IPS-15b (cell line): ENCODE data around the gene MXD4.

Experiments
- H3K27me3 ChIP-seq: one replicate; pipeline ENCODE4 v1.6.1; 2013; ENCODE audit warnings: low read length; ENCODE audit not compliant: control insufficient read depth, insufficient read depth
- H3K36me3 ChIP-seq: one replicate; pipeline ENCODE4 v1.6.1; 2013; ENCODE audit warnings: low read length; ENCODE audit not compliant: control insufficient read depth, insufficient read depth
- H3K4me1 ChIP-seq: one replicate; pipeline ENCODE4 v1.6.1; 2013; ENCODE audit warnings: mild to moderate bottlenecking, low read length; ENCODE audit not compliant: control insufficient read depth, insufficient read depth
- H3K4me3 ChIP-seq: one replicate; pipeline ENCODE4 v1.5.1; 2013; ENCODE audit warnings: low read depth, low read length
- H3K9ac ChIP-seq: one replicate; pipeline ENCODE4 v1.6.1; 2013; ENCODE audit warnings: low read depth, mild to moderate bottlenecking, low read length
- H3K9me3 ChIP-seq: one replicate; pipeline ENCODE4 v1.6.1; 2013; ENCODE audit warnings: mild to moderate bottlenecking, low read length; ENCODE audit not compliant: control insufficient read depth, insufficient read depth

Gene MXD4, protein sequence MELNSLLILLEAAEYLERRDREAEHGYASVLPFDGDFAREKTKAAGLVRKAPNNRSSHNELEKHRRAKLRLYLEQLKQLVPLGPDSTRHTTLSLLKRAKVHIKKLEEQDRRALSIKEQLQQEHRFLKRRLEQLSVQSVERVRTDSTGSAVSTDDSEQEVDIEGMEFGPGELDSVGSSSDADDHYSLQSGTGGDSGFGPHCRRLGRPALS

DNA sequence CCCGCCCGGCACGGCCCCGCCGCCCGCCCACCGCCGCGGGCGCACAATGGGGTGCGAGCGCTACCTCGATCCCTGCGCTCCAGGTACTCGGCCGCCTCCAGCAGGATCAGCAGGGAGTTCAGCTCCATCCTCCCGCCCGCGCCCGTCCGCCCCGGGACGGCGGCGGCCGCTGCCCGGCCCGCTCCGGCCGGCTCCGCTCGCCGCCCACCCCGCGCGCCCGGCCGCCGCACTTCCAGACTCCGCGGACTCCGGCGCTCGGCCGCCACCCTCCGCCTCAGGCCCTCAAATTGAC lies at the start of gene MXD4:
Gene MXD4 (minus strand): TSS at position 257 of the 292 bp plus-strand sequence. CDS start 129 bp downstream, at position 128.
- H3K36me3 ChIP-seq: peaks cover 11% of the 10 kb centered on the region
- peak within 1 kb of the TSS; percentile 60 for H3K9ac ChIP-seq
- no peaks in the 10 kb centered on the region for H3K9me3 ChIP-seq
- H3K4me1 ChIP-seq: no peaks in the 10 kb centered on the region
- no peaks in the 10 kb centered on the region for H3K27me3 ChIP-seq
- peak within 1 kb of the TSS; percentile 58 for H3K4me3 ChIP-seq

DNA sequence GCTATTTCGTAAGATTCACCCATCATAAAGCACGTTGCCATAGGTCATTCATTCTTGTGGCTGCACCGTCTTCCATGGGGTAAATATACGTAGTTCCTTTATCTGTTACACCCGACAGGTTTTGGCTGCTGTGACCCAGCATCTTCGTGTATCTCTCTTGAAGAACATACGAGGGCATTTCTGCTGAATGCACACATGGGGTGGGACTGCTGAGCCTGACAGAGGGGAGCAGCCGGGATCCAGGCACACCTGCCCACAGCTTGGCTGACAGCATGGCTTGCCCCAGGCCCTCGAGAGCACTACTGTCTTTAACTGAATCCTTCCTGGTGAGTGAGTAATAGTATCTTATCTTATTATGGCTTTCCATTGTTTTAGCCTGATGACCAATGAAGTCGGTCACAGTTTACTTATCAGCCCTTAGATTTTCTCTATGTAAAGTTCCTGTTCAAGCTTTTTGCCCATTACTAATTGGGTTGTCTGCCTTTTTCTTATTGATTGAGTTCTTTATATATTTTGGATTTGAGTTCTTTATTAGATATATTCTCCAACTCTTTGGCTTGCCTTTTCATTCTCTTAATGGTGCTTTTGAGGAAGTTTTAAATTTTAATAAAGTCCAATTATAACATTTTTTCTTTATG lies 45.0 kb upstream of the MXD4 start:
- Histone ChIP-seq H3K9ac (no peak overlapping the region), H3K9me3 (no peaks in the 10 kb centered on the region), H3K4me3 (no peak overlapping the region), H3K4me1 (no peaks in the 10 kb centered on the region), H3K27me3 (no peaks in the 10 kb centered on the region), H3K36me3 (no peaks in the 10 kb centered on the region)

DNA sequence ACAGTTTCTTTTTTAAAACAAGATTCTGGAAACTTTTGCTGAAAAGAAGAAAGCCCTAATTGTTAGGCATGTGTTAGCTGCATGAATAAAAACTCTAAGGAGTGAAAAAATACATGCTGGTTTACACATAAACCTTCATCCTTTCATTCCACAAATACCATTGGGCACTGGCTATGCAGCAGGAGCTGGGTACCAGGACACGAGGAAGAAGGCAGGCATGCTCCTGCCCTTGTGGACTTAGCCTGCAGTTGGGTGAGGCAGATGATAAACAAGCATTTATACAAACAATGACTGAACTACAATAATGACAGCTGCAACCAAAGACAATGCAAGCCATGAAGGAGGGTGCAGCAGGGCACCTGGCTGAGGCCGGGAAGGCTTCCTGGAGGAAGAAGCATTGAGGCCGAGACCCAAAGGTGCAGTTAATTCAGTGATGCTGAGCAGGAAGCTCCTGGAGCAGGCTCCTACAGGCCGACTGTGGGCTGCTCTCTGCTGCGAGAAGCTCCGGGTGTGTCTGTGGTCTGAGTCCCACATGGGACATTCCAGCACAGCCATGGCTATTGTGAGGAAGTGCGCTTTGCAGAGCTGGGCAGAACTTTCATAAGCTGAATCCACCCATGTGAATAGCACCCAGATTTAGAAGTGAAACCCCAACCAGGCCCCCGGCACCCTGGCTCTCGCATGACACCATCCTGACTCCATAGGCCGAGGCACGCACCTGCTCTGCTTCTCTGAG lies 44.0 kb upstream of the MXD4 start:
- Histone ChIP-seq H3K4me1 (no peaks in the 10 kb centered on the region), H3K36me3 (no peaks in the 10 kb centered on the region), H3K9ac (no peak overlapping the region), H3K27me3 (no peaks in the 10 kb centered on the region), H3K4me3 (no peak overlapping the region), H3K9me3 (no peaks in the 10 kb centered on the region)

DNA sequence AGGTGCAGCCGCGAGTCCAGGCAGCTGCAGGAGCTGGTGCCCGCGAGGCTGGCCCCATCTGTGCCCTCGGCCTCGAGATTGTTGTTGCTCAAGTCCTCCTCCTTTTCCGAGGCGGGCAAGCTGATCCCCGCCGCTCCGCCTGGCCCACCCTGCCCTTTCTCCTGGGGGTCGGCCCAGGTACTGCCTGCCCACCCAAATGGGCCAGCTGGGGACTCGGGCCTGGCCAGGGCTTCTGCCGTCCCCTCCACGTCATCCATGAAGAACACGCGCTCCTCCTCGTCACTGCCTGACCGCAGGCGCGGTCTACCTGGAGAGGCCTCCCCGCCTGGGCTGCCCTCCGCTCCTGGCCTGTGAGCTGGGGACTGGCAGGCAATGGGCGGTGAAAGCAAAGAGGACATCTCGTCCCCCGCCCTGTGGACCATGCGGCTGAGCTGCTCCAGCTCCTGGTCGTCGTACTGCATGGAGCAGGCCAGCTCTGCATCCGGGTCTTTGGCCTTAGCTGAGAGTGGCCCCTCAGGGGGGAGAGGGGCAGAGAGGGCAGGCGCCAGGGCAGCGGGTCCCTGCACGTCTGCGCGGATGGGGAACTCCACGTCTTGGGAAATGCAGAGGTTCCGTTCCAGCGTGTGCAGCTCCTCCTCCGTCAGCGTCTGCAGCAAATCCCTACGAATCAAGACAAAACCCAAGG lies 43.1 kb upstream of the MXD4 start:
- no peak overlapping the region for H3K9ac ChIP-seq
- no peaks in the 10 kb centered on the region for H3K36me3 ChIP-seq
- no peaks in the 10 kb centered on the region for H3K27me3 ChIP-seq
- H3K4me1 ChIP-seq: no peaks in the 10 kb centered on the region
- no peaks in the 10 kb centered on the region for H3K9me3 ChIP-seq
- no peak overlapping the region for H3K4me3 ChIP-seq

DNA sequence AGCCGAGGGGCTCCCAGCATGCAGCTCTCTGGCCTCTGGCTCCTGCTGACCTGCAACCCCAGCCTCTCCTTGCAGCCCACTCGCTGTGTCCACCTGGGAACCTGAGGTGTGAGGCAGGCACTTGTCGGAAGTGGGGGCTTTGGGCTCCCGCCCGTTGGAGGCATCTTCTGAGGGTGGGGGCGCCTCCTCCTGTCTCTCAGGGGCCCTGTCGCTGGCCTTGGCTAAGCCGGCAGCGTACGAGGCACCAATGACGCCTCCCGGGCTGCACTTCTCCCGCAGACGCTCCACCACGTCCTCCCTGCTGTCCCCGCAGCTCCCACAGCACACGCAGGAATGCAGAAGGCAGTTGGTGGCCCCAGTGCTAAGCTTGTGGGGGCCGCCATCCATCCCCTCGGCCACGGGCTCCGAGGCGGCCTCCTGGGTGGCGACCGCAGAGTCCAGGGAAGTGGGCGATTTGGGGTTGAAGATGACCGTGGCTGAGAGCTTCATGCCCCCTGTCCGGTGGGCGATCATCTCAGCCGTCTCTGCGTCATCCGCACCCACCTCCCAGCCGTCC lies 42.5 kb upstream of the MXD4 start:
- Histone ChIP-seq H3K4me3 (no peak overlapping the region), H3K9me3 (no peaks in the 10 kb centered on the region), H3K4me1 (no peaks in the 10 kb centered on the region), H3K9ac (no peak overlapping the region), H3K36me3 (no peaks in the 10 kb centered on the region), H3K27me3 (no peaks in the 10 kb centered on the region)

DNA sequence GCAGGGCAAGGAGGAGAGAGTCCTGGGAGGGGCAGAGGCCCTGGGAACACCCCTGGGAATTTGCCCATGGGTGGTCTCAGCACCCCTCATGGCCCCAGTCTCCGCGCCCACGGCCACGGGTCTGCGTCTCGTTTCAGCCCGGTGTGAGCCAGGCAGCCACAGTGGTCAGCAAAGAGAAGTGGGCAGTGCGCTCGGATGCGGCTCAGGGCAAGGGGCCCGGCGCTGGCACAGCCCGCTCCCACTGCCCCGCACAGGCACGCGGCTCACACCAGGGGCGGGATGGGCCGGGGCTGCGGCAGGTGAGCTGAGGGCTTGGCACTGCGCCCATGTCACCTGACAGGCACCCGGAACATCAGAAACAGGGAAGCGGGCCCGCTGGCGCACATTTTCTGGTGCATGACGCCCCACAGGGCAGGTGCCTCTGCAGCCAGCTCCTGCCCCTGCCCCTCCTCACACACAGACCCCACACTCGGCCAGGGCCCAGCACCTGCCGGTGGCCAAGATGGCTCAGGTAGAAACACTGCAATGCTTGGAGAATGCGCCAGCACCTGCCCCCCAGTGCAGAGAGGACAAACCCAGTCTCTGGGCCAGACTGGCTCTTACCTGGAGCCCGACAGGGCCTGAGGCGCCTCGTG lies 41.9 kb upstream of the MXD4 start:
- H3K4me3 ChIP-seq: no peak overlapping the region
- no peaks in the 10 kb centered on the region for H3K9me3 ChIP-seq
- H3K36me3 ChIP-seq: no peaks in the 10 kb centered on the region
- H3K27me3 ChIP-seq: no peaks in the 10 kb centered on the region
- H3K4me1 ChIP-seq: no peaks in the 10 kb centered on the region
- no peak overlapping the region for H3K9ac ChIP-seq

DNA sequence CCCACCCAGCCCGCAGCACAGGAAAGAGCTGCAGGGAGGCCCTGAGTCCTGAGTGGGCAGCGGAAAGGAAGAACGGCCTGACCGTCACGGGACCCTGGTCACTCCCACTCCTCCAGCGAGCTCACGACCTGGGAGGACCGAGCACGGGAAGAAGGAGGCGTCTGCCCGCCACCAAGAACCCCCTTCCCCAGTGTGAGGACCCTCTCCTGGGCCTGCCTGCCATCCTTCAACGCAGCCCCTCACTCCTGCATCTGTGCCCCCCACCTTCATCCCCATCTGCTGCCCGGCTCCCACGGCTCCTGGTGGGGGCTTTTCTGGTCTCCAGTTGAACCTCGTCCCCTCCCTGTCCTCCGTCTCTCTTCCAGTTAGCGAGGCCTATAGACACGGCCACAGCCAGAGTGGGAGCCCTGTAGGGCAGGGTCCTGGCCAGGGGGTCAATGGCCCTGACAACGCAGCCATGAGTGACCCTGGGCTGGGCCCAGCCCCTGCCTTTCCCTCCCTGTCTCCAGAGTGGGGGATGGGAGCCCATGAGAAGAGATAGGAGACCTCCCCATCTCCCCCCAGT lies 41.3 kb upstream of the MXD4 start:
- Histone ChIP-seq H3K4me1 (no peaks in the 10 kb centered on the region), H3K9me3 (no peaks in the 10 kb centered on the region), H3K4me3 (no peak overlapping the region), H3K27me3 (no peaks in the 10 kb centered on the region), H3K9ac (no peak overlapping the region), H3K36me3 (no peaks in the 10 kb centered on the region)

DNA sequence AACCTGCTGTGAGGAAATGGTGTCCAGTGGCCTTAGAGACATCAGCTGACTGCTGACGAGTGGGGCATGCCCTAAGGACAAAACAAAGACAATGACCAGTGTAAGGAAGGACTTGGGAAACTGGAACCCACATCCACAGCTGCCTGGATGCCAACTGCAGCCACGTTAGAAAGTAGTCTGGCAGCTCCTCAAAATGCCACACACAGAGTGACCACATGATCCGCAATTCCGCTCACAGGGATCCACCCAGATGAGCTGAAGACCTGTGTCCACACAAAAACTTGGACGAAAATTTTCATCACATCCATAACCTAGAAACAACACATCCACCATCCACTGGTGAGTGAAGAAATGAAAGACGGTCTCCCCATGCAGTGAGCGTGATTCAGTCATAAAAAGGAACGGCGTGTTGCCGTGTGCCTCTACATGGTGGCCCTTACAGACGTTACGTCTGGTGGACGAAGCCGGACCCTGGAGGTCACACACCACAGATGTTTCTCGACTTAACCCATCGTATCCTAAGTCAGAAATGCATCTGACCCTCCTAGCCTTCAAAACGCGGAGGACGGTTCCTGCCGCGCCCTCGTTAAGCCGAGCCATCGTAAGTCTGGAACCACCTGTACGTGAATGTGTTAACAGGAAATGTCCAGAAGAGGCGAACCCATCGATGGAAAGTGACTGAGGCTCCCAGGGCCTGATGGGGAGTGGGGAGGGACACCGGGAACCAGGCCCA lies 40.6 kb upstream of the MXD4 start:
- H3K9me3 ChIP-seq: no peaks in the 10 kb centered on the region
- H3K9ac ChIP-seq: no peak overlapping the region
- H3K36me3 ChIP-seq: no peaks in the 10 kb centered on the region
- H3K27me3 ChIP-seq: no peaks in the 10 kb centered on the region
- no peaks in the 10 kb centered on the region for H3K4me1 ChIP-seq
- H3K4me3 ChIP-seq: no peak overlapping the region

DNA sequence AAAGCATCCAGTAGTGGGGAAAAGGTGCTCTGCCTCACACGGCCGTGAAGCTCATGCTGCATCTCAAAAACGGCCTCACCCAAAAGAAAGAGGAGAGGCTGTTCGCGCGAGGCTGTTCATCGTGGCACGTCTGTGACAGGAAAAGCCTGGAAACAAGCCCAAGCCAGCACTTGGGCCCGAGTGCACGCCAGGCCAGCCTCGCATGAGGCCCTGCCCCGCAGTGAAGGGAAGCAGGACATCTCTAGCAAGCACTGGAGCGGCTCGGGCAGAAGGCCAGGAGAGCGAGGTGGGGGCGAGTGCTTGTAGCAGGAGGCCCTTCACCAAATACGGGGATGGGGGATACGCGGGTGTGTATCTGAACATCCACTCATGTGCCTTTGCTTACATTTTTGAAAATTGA lies 39.9 kb upstream of the MXD4 start:
- no peak overlapping the region for H3K9ac ChIP-seq
- no peaks in the 10 kb centered on the region for H3K4me1 ChIP-seq
- H3K4me3 ChIP-seq: no peak overlapping the region
- no peaks in the 10 kb centered on the region for H3K36me3 ChIP-seq
- no peaks in the 10 kb centered on the region for H3K27me3 ChIP-seq
- no peaks in the 10 kb centered on the region for H3K9me3 ChIP-seq

DNA sequence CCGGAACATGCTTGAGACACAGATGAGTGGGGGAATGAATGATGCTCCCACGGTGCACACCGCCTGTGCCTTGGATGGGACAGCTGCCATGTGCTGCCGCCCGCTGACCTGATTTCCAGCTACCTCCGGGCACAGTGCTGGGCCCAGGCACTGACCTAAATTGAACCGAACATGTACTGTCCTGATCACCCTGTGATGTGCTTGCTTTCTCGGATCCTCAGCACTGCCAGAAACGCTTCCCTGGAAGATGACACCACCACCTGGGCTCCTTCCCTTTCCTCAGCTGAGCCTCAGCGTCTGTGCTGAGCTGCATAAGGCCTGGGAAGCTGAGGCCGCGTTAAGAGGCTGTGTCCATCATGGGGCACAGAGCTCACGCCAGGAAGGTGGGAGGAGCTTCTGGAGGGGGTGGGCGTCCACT lies 39.3 kb upstream of the MXD4 start:
- no peaks in the 10 kb centered on the region for H3K9me3 ChIP-seq

More for the DNA sequence above, 39.3 kb upstream of the MXD4 start:
- Histone ChIP-seq H3K9ac (no peak overlapping the region), H3K4me1 (no peaks in the 10 kb centered on the region), H3K4me3 (no peak overlapping the region), H3K36me3 (no peaks in the 10 kb centered on the region), H3K27me3 (no peaks in the 10 kb centered on the region)
